ENCODE measurements around the gene VAMP4. TPM values are rescaled to one million over a fixed set of nuclear protein-coding genes. Genes with fewer than 3 reads are reported as not detected.

VAMP4 gene
- 10 to 100 TPM in 1 of 2 donors, 1 to 10 TPM in 1; 9.7 to 37.9 TPM for total RNA-seq
- 10 to 100 TPM; 21.9 to 28.2 TPM for polyA plus RNA-seq (ENCODE audit: insufficient read length in 2 of 2)
- long read RNA-seq, donor 1, full-length matches to known transcripts, result 5 of 5 reads
- long read RNA-seq, donor 1, partial matches to known transcripts, result 0 of 5 reads
- long read RNA-seq, donor 1, other reads (novel, unspliced or antisense), result 0 of 5 reads
- long read RNA-seq, donor 2, full-length matches to known transcripts, result 2 of 2 reads
- long read RNA-seq, donor 2, partial matches to known transcripts, result 0 of 2 reads
- long read RNA-seq, donor 2, other reads (novel, unspliced or antisense), result 0 of 2 reads
- long read RNA-seq, donor 3, full-length matches to known transcripts, result 4 of 4 reads
- long read RNA-seq, donor 3, partial matches to known transcripts, result 0 of 4 reads
- long read RNA-seq, donor 3, other reads (novel, unspliced or antisense), result 0 of 4 reads
- long read RNA-seq, donor 4, full-length matches to known transcripts, result 8 of 8 reads
- long read RNA-seq, donor 4, partial matches to known transcripts, result 0 of 8 reads
- long read RNA-seq, donor 4, other reads (novel, unspliced or antisense), result 0 of 8 reads

GRCh38 chr1:171741872-171742576, at the start of gene VAMP4:
Gene VAMP4 (minus strand): TSS chr1:171742065. CDS start chr1:171738414, 3,651 bp downstream.
- 0% methylated on average over 49 of the region's 57 CpGs for WGBS (ENCODE audit: insufficient coverage)
- no peaks in the 10 kb centered on the region for H3K9me3 ChIP-seq (ENCODE audit: control insufficient read depth, insufficient read depth, low read length)
- H3K4me3 ChIP-seq (ENCODE audit: low read depth, low read length), result peak within 1 kb of the TSS; percentile 99
- peak; percentile 81 to 97 (median 88) for DNase-seq (ENCODE audit: low read depth in 4 of 6, low spot score in 6 of 6)
- H3K4me1 ChIP-seq (ENCODE audit: control insufficient read depth, insufficient read depth, low read length), result peaks cover 5% of the 10 kb centered on the region
- H3K27ac ChIP-seq (ENCODE audit: low read depth, low read length), result peak within 1 kb of the TSS; percentile 99
- no peaks in the 10 kb centered on the region for H3K27me3 ChIP-seq (ENCODE audit: control insufficient read depth, insufficient read depth, low read length)
- H3K36me3 ChIP-seq (ENCODE audit: control insufficient read depth, insufficient read depth, low read length), result peaks cover 3% of the 10 kb centered on the region

GRCh38 chr1:171790318-171790717, 48.5 kb upstream of the VAMP4 start:
- over 99% methylated on average over 6 of the region's 6 CpGs for WGBS (ENCODE audit: insufficient coverage)
- peaks cover 57% of the 10 kb centered on the region for H3K36me3 ChIP-seq (ENCODE audit: control insufficient read depth, insufficient read depth, low read length)
- no peaks in the 10 kb centered on the region for H3K9me3 ChIP-seq (ENCODE audit: control insufficient read depth, insufficient read depth, low read length)
- no peak overlapping the region for H3K4me3 ChIP-seq (ENCODE audit: low read depth, low read length)
- DNase-seq (ENCODE audit: low read depth in 4 of 6, low spot score in 6 of 6), result no peak
- H3K4me1 ChIP-seq (ENCODE audit: control insufficient read depth, insufficient read depth, low read length), result no peaks in the 10 kb centered on the region
- no peaks in the 10 kb centered on the region for H3K27me3 ChIP-seq (ENCODE audit: control insufficient read depth, insufficient read depth, low read length)
- H3K27ac ChIP-seq (ENCODE audit: low read depth, low read length), result no peak overlapping the region

GRCh38 chr1:171788696-171789095, 46.8 kb upstream of the VAMP4 start:
- no peak overlapping the region for H3K4me3 ChIP-seq (ENCODE audit: low read depth, low read length)

GRCh38 chr1:171787686-171788480, 46.0 kb upstream of the VAMP4 start:
- Histone ChIP-seq H3K27me3 (ENCODE audit: control insufficient read depth, insufficient read depth, low read length) (no peaks in the 10 kb centered on the region), H3K4me1 (ENCODE audit: control insufficient read depth, insufficient read depth, low read length) (peaks cover 7% of the 10 kb centered on the region), H3K4me3 (ENCODE audit: low read depth, low read length) (no peak overlapping the region), H3K27ac (ENCODE audit: low read depth, low read length) (no peak overlapping the region), H3K36me3 (ENCODE audit: control insufficient read depth, insufficient read depth, low read length) (peaks cover 51% of the 10 kb centered on the region), H3K9me3 (ENCODE audit: control insufficient read depth, insufficient read depth, low read length) (no peaks in the 10 kb centered on the region)
- 96% methylated on average over 12 of the region's 15 CpGs for WGBS (ENCODE audit: insufficient coverage)
- DNase-seq (ENCODE audit: low read depth in 4 of 6, low spot score in 6 of 6), result no peak

More at GRCh38 chr1:171788696-171789095, 46.8 kb upstream of the VAMP4 start:
- Histone ChIP-seq H3K36me3 (ENCODE audit: control insufficient read depth, insufficient read depth, low read length) (peaks cover 51% of the 10 kb centered on the region), H3K4me1 (ENCODE audit: control insufficient read depth, insufficient read depth, low read length) (peaks cover 7% of the 10 kb centered on the region), H3K9me3 (ENCODE audit: control insufficient read depth, insufficient read depth, low read length) (no peaks in the 10 kb centered on the region), H3K27ac (ENCODE audit: low read depth, low read length) (no peak overlapping the region), H3K27me3 (ENCODE audit: control insufficient read depth, insufficient read depth, low read length) (no peaks in the 10 kb centered on the region)
- 93% methylated on average over 4 of the region's 5 CpGs for WGBS (ENCODE audit: insufficient coverage)
- DNase-seq (ENCODE audit: low read depth in 4 of 6, low spot score in 6 of 6), result no peak

- no CpG with 5 or more reads among the region's 2 CpGs for WGBS (ENCODE audit: insufficient coverage)
- Histone ChIP-seq H3K27ac (ENCODE audit: low read depth, low read length) (no peak overlapping the region), H3K36me3 (ENCODE audit: control insufficient read depth, insufficient read depth, low read length) (peaks cover 46% of the 10 kb centered on the region), H3K4me3 (ENCODE audit: low read depth, low read length) (no peak overlapping the region), H3K4me1 (ENCODE audit: control insufficient read depth, insufficient read depth, low read length) (peaks cover 15% of the 10 kb centered on the region), H3K9me3 (ENCODE audit: control insufficient read depth, insufficient read depth, low read length) (no peaks in the 10 kb centered on the region), H3K27me3 (ENCODE audit: control insufficient read depth, insufficient read depth, low read length) (no peaks in the 10 kb centered on the region)
- no peak for DNase-seq (ENCODE audit: low read depth in 4 of 6, low spot score in 6 of 6)
These were observed 44.7 kb upstream of the VAMP4 start for GRCh38 chr1:171786534-171786933.

- H3K4me3 ChIP-seq (ENCODE audit: low read depth, low read length), result no peak overlapping the region
- H3K27ac ChIP-seq (ENCODE audit: low read depth, low read length), result no peak overlapping the region
- H3K36me3 ChIP-seq (ENCODE audit: control insufficient read depth, insufficient read depth, low read length), result peaks cover 41% of the 10 kb centered on the region
- DNase-seq (ENCODE audit: low read depth in 4 of 6, low spot score in 6 of 6), result no peak
- peaks cover 15% of the 10 kb centered on the region for H3K4me1 ChIP-seq (ENCODE audit: control insufficient read depth, insufficient read depth, low read length)
- WGBS (ENCODE audit: insufficient coverage), result 82% methylated on average over 9 of the region's 9 CpGs
- no peaks in the 10 kb centered on the region for H3K27me3 ChIP-seq (ENCODE audit: control insufficient read depth, insufficient read depth, low read length)
- H3K9me3 ChIP-seq (ENCODE audit: control insufficient read depth, insufficient read depth, low read length), result no peaks in the 10 kb centered on the region
These were observed 43.9 kb upstream of the VAMP4 start for GRCh38 chr1:171785766-171786165.

GRCh38 chr1:171784784-171785183, 42.9 kb upstream of the VAMP4 start:
- no peak overlapping the region for H3K4me3 ChIP-seq (ENCODE audit: low read depth, low read length)
- H3K36me3 ChIP-seq (ENCODE audit: control insufficient read depth, insufficient read depth, low read length), result peaks cover 34% of the 10 kb centered on the region
- H3K4me1 ChIP-seq (ENCODE audit: control insufficient read depth, insufficient read depth, low read length), result peaks cover 19% of the 10 kb centered on the region

GRCh38 chr1:171783816-171784530, 42.1 kb upstream of the VAMP4 start:
- H3K36me3 ChIP-seq (ENCODE audit: control insufficient read depth, insufficient read depth, low read length), result peaks cover 31% of the 10 kb centered on the region
- H3K27me3 ChIP-seq (ENCODE audit: control insufficient read depth, insufficient read depth, low read length), result no peaks in the 10 kb centered on the region
- no peak overlapping the region for H3K27ac ChIP-seq (ENCODE audit: low read depth, low read length)
- peaks cover 19% of the 10 kb centered on the region for H3K4me1 ChIP-seq (ENCODE audit: control insufficient read depth, insufficient read depth, low read length)
- WGBS (ENCODE audit: insufficient coverage), result 97% methylated on average over 24 of the region's 25 CpGs
- no peaks in the 10 kb centered on the region for H3K9me3 ChIP-seq (ENCODE audit: control insufficient read depth, insufficient read depth, low read length)
- H3K4me3 ChIP-seq (ENCODE audit: low read depth, low read length), result no peak overlapping the region
- DNase-seq (ENCODE audit: low read depth in 4 of 6, low spot score in 6 of 6), result no peak

More at GRCh38 chr1:171784784-171785183, 42.9 kb upstream of the VAMP4 start:
- H3K27me3 ChIP-seq (ENCODE audit: control insufficient read depth, insufficient read depth, low read length), result no peaks in the 10 kb centered on the region
- H3K9me3 ChIP-seq (ENCODE audit: control insufficient read depth, insufficient read depth, low read length), result no peaks in the 10 kb centered on the region
- no peak overlapping the region for H3K27ac ChIP-seq (ENCODE audit: low read depth, low read length)
- DNase-seq (ENCODE audit: low read depth in 4 of 6, low spot score in 6 of 6), result no peak
